Measurements from ENCODE around the gene LSM4. TPM values are rescaled to one million over a fixed set of nuclear protein-coding genes. Genes with fewer than 3 reads are reported as not detected.

LSM4 gene
- total RNA-seq, 1 donor from 2014 or later: 119 TPM

DNA sequence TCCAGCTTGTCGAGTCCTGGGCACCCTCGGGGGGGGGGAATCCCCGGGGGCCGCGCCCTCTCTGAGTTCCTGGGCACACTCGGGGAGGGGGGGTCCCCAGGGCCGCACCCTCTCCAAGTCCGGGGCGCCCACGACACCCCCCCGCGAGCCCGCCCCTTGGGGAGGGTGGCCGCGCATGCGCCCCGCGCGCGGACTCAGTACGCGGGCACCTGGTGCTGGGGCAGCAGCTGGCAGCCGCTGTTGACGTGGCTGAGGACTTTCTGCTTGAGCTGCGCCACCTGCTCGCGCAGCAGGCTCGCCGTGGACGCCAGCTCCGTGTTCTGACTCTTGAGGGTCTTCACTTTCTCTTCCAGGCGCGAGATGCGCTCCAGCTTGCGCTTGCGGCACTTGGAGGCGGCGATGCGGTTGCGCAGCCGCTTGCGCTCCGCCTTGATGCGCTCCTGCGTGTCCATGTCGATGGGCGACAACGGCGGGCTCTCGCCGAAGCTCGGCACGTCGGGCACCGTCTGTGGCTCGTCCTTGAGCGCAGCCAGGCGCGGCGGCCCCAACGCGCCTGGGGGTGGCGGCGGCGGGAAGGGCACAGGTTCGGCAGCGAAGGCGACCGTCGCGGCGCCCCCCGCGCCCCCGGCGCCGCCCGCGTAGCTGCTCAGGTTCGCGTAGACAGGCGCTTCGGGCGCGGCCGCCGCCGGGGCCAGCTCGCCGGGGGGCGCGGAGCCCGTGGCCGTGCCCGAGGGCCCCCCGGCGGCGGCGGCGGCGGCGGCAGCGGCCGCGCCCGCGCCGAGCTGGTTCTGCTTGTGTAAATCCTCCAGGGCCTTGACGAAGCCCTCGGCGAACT is 42.4 kb downstream of the LSM4 start:
- Histone ChIP-seq H3K27me3 (ENCODE audit: control insufficient read depth in 3 of 3, insufficient read depth in 3 of 3, low read length in 3 of 3) (no peaks in the 10 kb centered on the region), H3K4me3 (ENCODE audit: low read length in 3 of 3) (peak overlapping the region; percentile 94 to 100 (median 100)), H3K4me1 (ENCODE audit: control insufficient read depth in 3 of 3, insufficient read depth in 3 of 3, low read length in 3 of 3) (peaks cover 30 to 41% (median 35%) of the 10 kb centered on the region in 3 donors), H3K36me3 (ENCODE audit: control insufficient read depth in 3 of 3, insufficient read depth in 3 of 3, low read length in 3 of 3) (peaks cover 11 to 15% (median 14%) of the 10 kb centered on the region in 3 donors), H3K9me3 (ENCODE audit: control insufficient read depth in 3 of 3, low read length in 3 of 3) (no peaks in the 10 kb centered on the region), H3K9ac (ENCODE audit: low read depth in 1 of 3, low read length in 3 of 3) (peak overlapping the region; percentile 100), H3K27ac (ENCODE audit: low read depth, low read length) (peak overlapping the region; percentile 100)

DNA sequence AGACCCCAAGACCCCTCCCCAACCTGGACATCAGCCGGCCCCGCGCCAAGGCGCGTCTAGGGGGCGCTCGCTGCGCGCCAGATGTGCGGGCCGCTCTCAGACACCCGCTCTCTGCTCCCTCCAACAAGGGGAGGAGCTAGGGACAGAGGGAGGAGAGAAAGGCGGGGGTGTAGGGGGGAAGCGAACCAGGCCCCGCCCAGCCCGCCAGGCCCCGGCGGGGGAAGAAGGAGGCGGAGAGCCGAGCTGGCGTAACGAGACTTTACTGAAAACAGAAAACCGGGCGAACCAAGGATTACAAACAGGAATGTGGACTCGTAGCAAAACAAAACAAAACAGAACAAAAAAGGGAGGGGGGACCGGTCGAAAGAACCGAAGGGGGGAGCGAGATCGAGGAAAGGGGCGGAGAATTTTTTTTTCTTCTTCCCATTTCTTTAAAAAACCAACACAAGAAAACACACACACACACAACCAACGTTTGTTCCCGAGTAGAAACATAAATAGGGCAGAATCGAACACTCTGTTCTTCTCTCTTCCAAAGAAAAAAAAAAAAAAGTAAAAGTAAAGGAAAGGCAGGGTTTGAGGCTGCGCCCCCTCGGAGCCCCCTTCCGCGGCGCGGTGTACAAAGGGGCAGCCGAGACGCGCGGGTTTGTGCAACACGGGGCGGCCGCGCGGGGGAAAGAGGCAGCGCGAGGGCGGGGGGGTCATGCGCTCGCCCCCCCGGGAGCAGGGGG is 43.2 kb downstream of the LSM4 start:
- H3K4me1 ChIP-seq (ENCODE audit: control insufficient read depth in 3 of 3, insufficient read depth in 3 of 3, low read length in 3 of 3): peaks cover 38 to 48% (median 42%) of the 10 kb centered on the region in 3 donors
- no peaks in the 10 kb centered on the region for H3K27me3 ChIP-seq (ENCODE audit: control insufficient read depth in 3 of 3, insufficient read depth in 3 of 3, low read length in 3 of 3)
- peak overlapping the region; percentile 100 for H3K9ac ChIP-seq (ENCODE audit: low read depth in 1 of 3, low read length in 3 of 3)
- peak overlapping the region; percentile 94 to 100 (median 100) for H3K4me3 ChIP-seq (ENCODE audit: low read length in 3 of 3)
- H3K9me3 ChIP-seq (ENCODE audit: control insufficient read depth in 3 of 3, low read length in 3 of 3): no peaks in the 10 kb centered on the region
- peak overlapping the region; percentile 100 for H3K27ac ChIP-seq (ENCODE audit: low read depth, low read length)
- peaks cover 11 to 15% (median 14%) of the 10 kb centered on the region in 3 donors for H3K36me3 ChIP-seq (ENCODE audit: control insufficient read depth in 3 of 3, insufficient read depth in 3 of 3, low read length in 3 of 3)

DNA sequence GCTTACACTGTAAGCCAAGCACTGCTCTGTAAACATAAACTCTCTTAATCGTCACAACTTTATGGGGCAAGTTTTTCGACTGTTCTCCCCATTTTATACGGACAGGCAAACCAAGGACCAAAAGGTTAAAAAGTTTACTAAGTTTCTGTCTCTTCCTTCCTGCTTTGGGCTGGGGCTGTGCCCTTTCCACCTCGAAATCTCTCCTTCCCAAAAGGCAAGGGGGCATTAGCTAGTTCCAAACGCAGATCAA is 43.7 kb downstream of the LSM4 start:
- Histone ChIP-seq H3K27me3 (ENCODE audit: control insufficient read depth in 3 of 3, insufficient read depth in 3 of 3, low read length in 3 of 3) (no peaks in the 10 kb centered on the region), H3K4me3 (ENCODE audit: low read length in 3 of 3) (peak overlapping the region; percentile 94 to 100 (median 100)), H3K9ac (ENCODE audit: low read depth in 1 of 3, low read length in 3 of 3) (peak overlapping the region; percentile 100), H3K27ac (ENCODE audit: low read depth, low read length) (peak overlapping the region; percentile 100), H3K4me1 (ENCODE audit: control insufficient read depth in 3 of 3, insufficient read depth in 3 of 3, low read length in 3 of 3) (peaks cover 43 to 53% (median 47%) of the 10 kb centered on the region in 3 donors), H3K36me3 (ENCODE audit: control insufficient read depth in 3 of 3, insufficient read depth in 3 of 3, low read length in 3 of 3) (peaks cover 11 to 15% (median 14%) of the 10 kb centered on the region in 3 donors), H3K9me3 (ENCODE audit: control insufficient read depth in 3 of 3, low read length in 3 of 3) (no peaks in the 10 kb centered on the region)

DNA sequence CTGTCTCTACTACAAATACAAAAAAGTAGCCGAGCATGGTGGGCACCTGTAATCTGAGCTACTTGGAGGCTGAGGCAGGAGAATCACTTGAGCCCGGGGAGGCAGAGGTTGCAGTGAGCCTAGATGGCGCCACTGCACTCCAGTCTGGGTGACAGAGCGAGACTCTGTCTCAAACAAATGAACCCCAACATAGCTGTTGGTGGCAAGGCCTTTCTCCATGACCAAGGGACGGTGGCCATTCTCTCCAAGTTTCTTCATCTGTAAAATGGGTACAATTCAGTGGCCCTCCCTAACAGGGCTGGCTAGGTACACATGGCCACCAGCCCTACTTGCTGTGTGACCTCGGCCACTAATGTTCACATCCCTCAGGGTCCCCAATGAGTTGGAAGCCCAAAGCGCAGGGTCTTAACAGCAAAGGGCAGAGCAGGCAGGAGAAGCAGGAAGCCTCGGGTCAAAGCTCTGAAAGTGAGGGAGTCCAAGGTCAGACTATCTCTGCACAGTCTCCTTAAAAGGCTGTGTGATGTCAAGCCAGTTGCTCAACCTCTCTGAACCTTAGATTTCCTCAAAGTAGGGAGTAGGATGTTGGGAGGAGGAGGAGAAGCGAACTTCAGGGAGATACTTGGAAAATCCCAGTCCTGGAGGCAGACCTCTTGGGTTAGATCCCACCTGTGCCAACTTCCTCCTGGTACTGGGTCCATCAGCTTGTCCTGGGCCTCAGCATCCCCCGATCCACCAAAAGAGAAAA is 44.2 kb downstream of the LSM4 start:
- H3K27me3 ChIP-seq (ENCODE audit: control insufficient read depth in 3 of 3, insufficient read depth in 3 of 3, low read length in 3 of 3): no peaks in the 10 kb centered on the region
- H3K4me3 ChIP-seq (ENCODE audit: low read length in 3 of 3): peak overlapping the region; percentile 94 to 100 (median 100)
- H3K9me3 ChIP-seq (ENCODE audit: control insufficient read depth in 3 of 3, low read length in 3 of 3): no peaks in the 10 kb centered on the region
- H3K9ac ChIP-seq (ENCODE audit: low read depth in 1 of 3, low read length in 3 of 3): peak overlapping the region; percentile 100
- peaks cover 11 to 15% (median 14%) of the 10 kb centered on the region in 3 donors for H3K36me3 ChIP-seq (ENCODE audit: control insufficient read depth in 3 of 3, insufficient read depth in 3 of 3, low read length in 3 of 3)
- H3K27ac ChIP-seq (ENCODE audit: low read depth, low read length): peak overlapping the region; percentile 100
- peaks cover 43 to 57% (median 52%) of the 10 kb centered on the region in 3 donors for H3K4me1 ChIP-seq (ENCODE audit: control insufficient read depth in 3 of 3, insufficient read depth in 3 of 3, low read length in 3 of 3)

DNA sequence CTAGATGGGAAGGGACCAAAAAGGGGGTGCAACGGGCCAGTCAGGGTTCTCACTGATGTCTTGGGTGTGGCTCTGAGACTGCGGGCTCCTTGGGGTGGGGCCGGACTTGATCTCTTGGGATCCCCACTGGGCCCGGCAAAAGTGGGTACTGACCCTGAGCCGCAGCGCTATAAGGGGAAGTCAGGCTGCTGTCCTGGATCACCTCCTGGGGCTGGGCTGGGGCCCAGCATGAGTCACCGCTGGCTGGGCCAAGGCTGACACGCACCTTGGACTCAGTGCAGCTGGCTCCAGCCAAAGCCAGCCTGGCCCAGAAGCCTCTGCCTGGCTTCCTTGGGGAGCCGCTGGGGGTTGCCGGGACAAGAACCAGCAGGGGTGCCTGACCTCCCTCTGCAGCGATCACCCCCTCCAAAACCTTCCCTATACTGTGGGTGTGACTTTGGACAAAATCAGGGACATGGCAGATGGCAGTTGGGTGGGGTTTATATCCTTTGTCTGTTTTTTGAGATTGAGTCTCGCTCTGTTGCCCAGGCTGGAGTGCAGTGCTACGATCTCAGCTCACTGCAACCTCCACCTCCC is 48.0 kb downstream of the LSM4 start:
- Histone ChIP-seq H3K4me1 (ENCODE audit: control insufficient read depth in 3 of 3, insufficient read depth in 3 of 3, low read length in 3 of 3) (peaks cover 34 to 45% (median 41%) of the 10 kb centered on the region in 3 donors), H3K4me3 (ENCODE audit: low read length in 3 of 3) (peak overlapping the region; percentile 47 to 52 (median 51)), H3K27ac (ENCODE audit: low read depth, low read length) (peak overlapping the region; percentile 89), H3K9me3 (ENCODE audit: control insufficient read depth in 3 of 3, low read length in 3 of 3) (no peaks in the 10 kb centered on the region), H3K9ac (ENCODE audit: low read depth in 1 of 3, low read length in 3 of 3) (peak overlapping the region; percentile 65 to 77 (median 71)), H3K27me3 (ENCODE audit: control insufficient read depth in 3 of 3, insufficient read depth in 3 of 3, low read length in 3 of 3) (no peaks in the 10 kb centered on the region), H3K36me3 (ENCODE audit: control insufficient read depth in 3 of 3, insufficient read depth in 3 of 3, low read length in 3 of 3) (peaks cover 11 to 15% (median 11%) of the 10 kb centered on the region in 3 donors)

DNA sequence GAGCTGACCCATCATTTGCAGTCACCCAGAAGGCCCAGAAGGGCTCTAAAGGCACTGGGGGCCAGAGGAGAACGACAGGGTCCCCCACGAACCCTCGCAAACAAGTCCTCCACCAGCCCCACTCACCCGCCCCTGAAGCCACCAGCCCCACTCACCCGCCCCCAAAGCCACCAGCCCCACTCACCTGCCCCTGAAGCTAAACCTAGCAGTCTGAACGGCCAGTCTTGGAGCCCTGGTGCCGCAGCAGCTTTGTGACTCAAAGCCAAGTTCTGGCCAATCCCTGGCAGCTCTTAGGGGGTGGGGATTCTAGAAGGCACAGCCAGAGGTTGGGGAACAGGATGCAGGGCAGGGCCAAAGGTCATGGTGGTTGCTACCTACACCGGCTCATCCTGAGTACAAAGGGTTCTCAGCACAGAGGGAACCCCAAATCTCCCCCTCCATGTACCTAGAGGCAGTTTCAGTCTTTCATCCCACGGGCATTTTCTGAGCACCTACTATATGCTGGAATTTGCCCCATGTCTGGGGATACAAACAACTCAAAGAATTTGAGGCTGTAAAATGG is 48.6 kb downstream of the LSM4 start, which contains the start of gene IQCN:
Gene IQCN, minus strand, starts transcription at position 234 of the 562 bp plus-strand sequence. CDS start 4,974 bp downstream, outside the sequence.
- Histone ChIP-seq H3K27me3 (ENCODE audit: control insufficient read depth in 3 of 3, insufficient read depth in 3 of 3, low read length in 3 of 3) (no peaks in the 10 kb centered on the region), H3K36me3 (ENCODE audit: control insufficient read depth in 3 of 3, insufficient read depth in 3 of 3, low read length in 3 of 3) (peaks cover 11 to 15% (median 12%) of the 10 kb centered on the region in 3 donors), H3K9me3 (ENCODE audit: control insufficient read depth in 3 of 3, low read length in 3 of 3) (no peaks in the 10 kb centered on the region), H3K27ac (ENCODE audit: low read depth, low read length) (peak within 1 kb of the TSS; percentile 89), H3K4me3 (ENCODE audit: low read length in 3 of 3) (peak within 1 kb of the TSS; percentile 47 to 52 (median 51)), H3K9ac (ENCODE audit: low read depth in 1 of 3, low read length in 3 of 3) (peak within 1 kb of the TSS; percentile 65 to 77 (median 71)), H3K4me1 (ENCODE audit: control insufficient read depth in 3 of 3, insufficient read depth in 3 of 3, low read length in 3 of 3) (peaks cover 33 to 44% (median 40%) of the 10 kb centered on the region in 3 donors)

DNA sequence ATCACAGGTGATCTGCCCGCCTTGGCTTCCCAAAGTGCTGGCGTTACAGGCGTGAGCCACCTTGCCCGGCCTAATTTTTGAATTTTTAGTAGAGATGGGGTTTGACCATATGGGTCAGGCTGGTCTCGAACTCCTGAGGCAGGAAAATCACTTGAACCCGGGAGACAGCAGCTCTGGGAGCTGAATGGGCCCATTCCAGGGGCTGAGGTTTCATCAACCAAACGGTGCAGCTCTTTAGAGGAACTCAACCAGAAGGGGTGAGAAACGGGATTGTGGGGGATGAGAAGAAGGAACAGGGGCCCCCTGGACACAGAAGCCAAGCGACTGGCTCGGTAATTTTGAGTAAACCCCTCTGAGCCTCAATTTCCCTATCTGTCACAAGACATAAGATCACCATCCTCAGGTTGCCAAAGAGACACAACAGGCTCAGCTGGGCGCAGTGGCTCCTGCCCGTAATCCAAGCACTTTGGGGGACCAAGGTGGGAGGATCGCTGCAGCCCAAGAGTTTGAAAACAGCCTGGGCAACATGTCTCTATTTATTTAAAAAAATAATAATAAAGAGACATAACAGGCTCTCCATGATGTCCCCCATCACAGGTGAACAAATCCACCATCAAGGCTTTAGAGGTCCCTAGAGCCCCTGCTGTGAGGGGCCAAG is 49.2 kb downstream of the LSM4 start:
- peak overlapping the region; percentile 89 for H3K27ac ChIP-seq (ENCODE audit: low read depth, low read length)
- H3K9ac ChIP-seq (ENCODE audit: low read depth in 1 of 3, low read length in 3 of 3): peak overlapping the region in 1 of 3 donors; percentile 77
- H3K4me1 ChIP-seq (ENCODE audit: control insufficient read depth in 3 of 3, insufficient read depth in 3 of 3, low read length in 3 of 3): peaks cover 27 to 38% (median 34%) of the 10 kb centered on the region in 3 donors
- H3K9me3 ChIP-seq (ENCODE audit: control insufficient read depth in 3 of 3, low read length in 3 of 3): no peaks in the 10 kb centered on the region
- no peaks in the 10 kb centered on the region for H3K27me3 ChIP-seq (ENCODE audit: control insufficient read depth in 3 of 3, insufficient read depth in 3 of 3, low read length in 3 of 3)
- H3K4me3 ChIP-seq (ENCODE audit: low read length in 3 of 3): no peak overlapping the region
- peaks cover 6 to 10% (median 9%) of the 10 kb centered on the region in 3 donors for H3K36me3 ChIP-seq (ENCODE audit: control insufficient read depth in 3 of 3, insufficient read depth in 3 of 3, low read length in 3 of 3)

DNA sequence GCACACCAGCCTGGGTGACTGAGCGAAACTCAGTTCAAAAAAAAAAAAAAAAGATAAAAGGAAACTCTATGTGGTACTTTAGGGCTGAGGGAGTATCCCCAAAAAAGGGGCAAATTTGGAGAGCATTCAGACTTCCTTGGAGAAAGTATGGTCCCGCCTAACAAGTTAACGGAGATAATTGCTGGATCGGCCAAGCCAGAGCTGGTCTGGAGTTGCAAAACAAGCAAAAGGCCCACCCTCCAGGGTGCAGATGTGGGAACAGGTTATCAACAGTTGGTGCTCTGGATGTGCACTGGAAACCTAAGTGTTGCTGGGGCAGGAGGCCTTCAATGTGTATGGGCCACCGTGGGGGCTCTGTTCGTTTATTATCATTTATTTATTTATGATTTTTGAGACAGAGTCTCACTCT is 51.4 kb downstream of the LSM4 start:
- no peak overlapping the region for H3K4me3 ChIP-seq (ENCODE audit: low read length in 3 of 3)
- H3K27ac ChIP-seq (ENCODE audit: low read depth, low read length): no peak overlapping the region
- H3K36me3 ChIP-seq (ENCODE audit: control insufficient read depth in 3 of 3, insufficient read depth in 3 of 3, low read length in 3 of 3): peaks cover 10 to 13% (median 13%) of the 10 kb centered on the region in 3 donors
- H3K27me3 ChIP-seq (ENCODE audit: control insufficient read depth in 3 of 3, insufficient read depth in 3 of 3, low read length in 3 of 3): no peaks in the 10 kb centered on the region
- H3K4me1 ChIP-seq (ENCODE audit: control insufficient read depth in 3 of 3, insufficient read depth in 3 of 3, low read length in 3 of 3): peaks cover 18 to 26% (median 25%) of the 10 kb centered on the region in 3 donors
- H3K9me3 ChIP-seq (ENCODE audit: control insufficient read depth in 3 of 3, low read length in 3 of 3): no peaks in the 10 kb centered on the region
- no peak overlapping the region for H3K9ac ChIP-seq (ENCODE audit: low read depth in 1 of 3, low read length in 3 of 3)

DNA sequence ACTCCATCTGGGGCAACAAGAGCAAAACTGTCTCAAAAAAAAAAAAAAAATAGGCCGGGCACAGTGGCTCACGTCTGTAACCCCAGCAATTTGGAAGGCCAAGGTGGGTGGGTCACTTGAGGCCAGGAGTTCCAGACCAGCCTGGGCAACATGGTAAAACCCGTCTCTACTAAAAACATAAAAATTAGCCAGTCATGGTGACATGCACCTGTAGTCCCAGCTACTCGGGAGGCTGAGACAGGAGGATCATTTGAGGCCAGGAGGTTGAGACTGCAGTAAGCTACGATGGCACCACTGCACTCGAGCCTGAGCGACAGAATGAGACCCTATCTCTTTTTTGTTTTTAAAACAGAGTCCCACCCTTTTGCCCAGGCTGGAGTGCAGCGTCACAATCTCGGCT is 52.5 kb downstream of the LSM4 start:
- Histone ChIP-seq H3K4me3 (ENCODE audit: low read length in 3 of 3) (no peak overlapping the region), H3K36me3 (ENCODE audit: control insufficient read depth in 3 of 3, insufficient read depth in 3 of 3, low read length in 3 of 3) (peaks cover 14 to 24% (median 18%) of the 10 kb centered on the region in 3 donors), H3K27me3 (ENCODE audit: control insufficient read depth in 3 of 3, insufficient read depth in 3 of 3, low read length in 3 of 3) (no peaks in the 10 kb centered on the region), H3K4me1 (ENCODE audit: control insufficient read depth in 3 of 3, insufficient read depth in 3 of 3, low read length in 3 of 3) (peaks cover 12 to 19% (median 16%) of the 10 kb centered on the region in 3 donors), H3K9ac (ENCODE audit: low read depth in 1 of 3, low read length in 3 of 3) (no peak overlapping the region), H3K27ac (ENCODE audit: low read depth, low read length) (no peak overlapping the region), H3K9me3 (ENCODE audit: control insufficient read depth in 3 of 3, low read length in 3 of 3) (no peaks in the 10 kb centered on the region)

All from skeletal muscle tissue (tissue), 4 donors.